Prostate gland (tissue), 2 donors: ENCODE data around the gene PRRG2. TPM values are rescaled to one million over a fixed set of nuclear protein-coding genes. Genes with fewer than 3 reads are reported as not detected.

Source experiments
- DNase-seq: peaks from one replicate; pipeline ENCODE4 v3.0.0-alpha.2; 2019; ENCODE audit warnings: low spot score
- H3K27ac ChIP-seq, 2 donors: fragments of 200-600 bp; sonication (generic); 2 replicates each; pipeline ENCODE4 v1.5.1; 2017 to 2019
- H3K27me3 ChIP-seq: fragments of 200-600 bp; sonication (generic); replicated peaks from 2 replicates; pipeline ENCODE4 v1.5.1; 2019; ENCODE audit not compliant: insufficient read depth
- H3K36me3 ChIP-seq, 2 donors: fragments of 200-600 bp; sonication (generic); 1 replicate in 1 of 2; 2 replicates in 1 of 2; pipeline versions ENCODE4 v1.5.1 to v1.8.1; 2017 to 2019
- H3K4me1 ChIP-seq: fragments of 200-600 bp; sonication (generic); replicated peaks from 2 replicates; pipeline ENCODE4 v1.5.1; 2019
- H3K4me3 ChIP-seq, 2 donors: fragments of 200-600 bp; sonication (generic); 2 replicates each; pipeline ENCODE4 v1.5.1; 2017 to 2019
- H3K9me3 ChIP-seq: fragments of 200-600 bp; sonication (generic); 2 replicates; pipeline ENCODE4 v1.5.1; 2017
- CTCF ChIP-seq, 4 experiments: fragments of 200-600 bp in 2 of 4; fragments of 450-650 bp in 2 of 4; sonication (generic) in 2 of 4; IDR thresholded peaks; 1 replicate in 3 of 4; 2 replicates in 1 of 4; pipeline ENCODE4 v1.5.1; 2016 to 2019; ENCODE audit warnings: antibody characterized with exemption in 4 of 4, mild to moderate bottlenecking in 2 of 4, moderate library complexity in 2 of 4
- POLR2A ChIP-seq: fragments of 450-650 bp; IDR thresholded peaks from one replicate; pipeline ENCODE4 v1.6.1; 2016; ENCODE audit warnings: antibody characterized with exemption, mild to moderate bottlenecking
- POLR2AphosphoS5 ChIP-seq: sonication (generic); formaldehyde crosslinking; IDR thresholded peaks from one replicate; pipeline ENCODE4 v1.6.1; 2017; ENCODE audit warnings: antibody characterized with exemption
- WGBS: methylation state at CpG from one replicate; pipeline ENCODE4 v1.1.5; 2018; 5-methylcytosine and 5-hydroxymethylcytosine counted together
- intact Hi-C: fragments of 100-400 bp; cut with DNase I; formaldehyde crosslinking; loops from one replicate; pipeline ENCODE4 v1.14.2; 2022
- total RNA-seq, 2 donors: library from RNA; depleted of rRNA; stranded (reverse); fragments of >200 nt; gene quantifications; one replicate each; pipeline ENCODE4 v1.1.0, GENCODE V29; 2016

PRRG2 gene
- total RNA-seq, 2 donors from 2014 or later, result 8.1 to 22.5 TPM

- no peak overlapping the region for H3K4me3 ChIP-seq
- 81% methylated on average over 18 of the region's 18 CpGs for WGBS
- H3K36me3 ChIP-seq, result no peaks in the 10 kb centered on the region
- H3K9me3 ChIP-seq, result no peaks in the 10 kb centered on the region
- no peak overlapping the region for H3K27ac ChIP-seq
- no peak for TF ChIP-seq POLR2AphosphoS5
- TF ChIP-seq CTCF (IDR thresholded peaks at IDR 0.05), result no peak
- TF ChIP-seq POLR2A, result no peak
- no peak for DNase-seq
- no peaks in the 10 kb centered on the region for H3K4me1 ChIP-seq
- intact Hi-C loops, result no loop called here
- no peaks in the 10 kb centered on the region for H3K27me3 ChIP-seq
Measured at GRCh38 chr19:49588365-49589122, 7.4 kb downstream of the PRRG2 start.

GRCh38 chr19:49589502-49589905, 8.4 kb downstream of the PRRG2 start:
- H3K4me3 ChIP-seq, result peak overlapping the region in 1 of 2 donors; percentile 89
- 49% methylated on average over 5 of the region's 5 CpGs for WGBS
- peaks cover 3% of the 10 kb centered on the region for H3K4me1 ChIP-seq
- no peaks in the 10 kb centered on the region for H3K9me3 ChIP-seq
- intact Hi-C loops, result no loop called here
- H3K27ac ChIP-seq, result peak overlapping the region; percentile 91 to 93
- H3K36me3 ChIP-seq, result peaks cover under 1 to 3% of the 10 kb centered on the region in 2 donors
- TF ChIP-seq POLR2A (no peak), CTCF (IDR thresholded peaks at IDR 0.05) (no peak), POLR2AphosphoS5 (no peak)
- DNase-seq, result no peak
- H3K27me3 ChIP-seq, result no peaks in the 10 kb centered on the region

- under 1% methylated on average over 58 of the region's 58 CpGs for WGBS
- peaks cover 3% of the 10 kb centered on the region for H3K4me1 ChIP-seq
- peaks cover 9 to 11% of the 10 kb centered on the region in 2 donors for H3K36me3 ChIP-seq
- intact Hi-C loops, result loop anchor here (5.0 kb wide), 1 partner anchor 87 kb away; the partner anchor contains the start of gene PRMT1
- peak; percentile 98 for DNase-seq
- no peaks in the 10 kb centered on the region for H3K27me3 ChIP-seq
- peak overlapping the region; percentile 87 to 89 for H3K4me3 ChIP-seq
- H3K9me3 ChIP-seq, result no peaks in the 10 kb centered on the region
- peak overlapping the region; percentile 91 to 93 for H3K27ac ChIP-seq
- TF ChIP-seq POLR2A (peak; percentile 75), CTCF (IDR thresholded peaks at IDR 0.05) (peak in 1 of 4 experiments; percentile 21), POLR2AphosphoS5 (peak; percentile 88)
Measured at GRCh38 chr19:49590071-49590970, 9.2 kb downstream of the PRRG2 start.

- TF ChIP-seq CTCF (IDR thresholded peaks at IDR 0.05) (peak in 1 of 4 experiments; percentile 1), POLR2A (no peak)
- intact Hi-C loops, result loop anchor here (5.0 kb wide), 1 partner anchor 86 kb away; the partner anchor contains the start of gene PRMT1
- no peaks in the 10 kb centered on the region for H3K27me3 ChIP-seq
- peaks cover 14 to 18% of the 10 kb centered on the region in 2 donors for H3K36me3 ChIP-seq
- peak within 1 kb of the TSS; percentile 91 to 93 for H3K27ac ChIP-seq
- H3K4me1 ChIP-seq, result peaks cover 3% of the 10 kb centered on the region
- H3K4me3 ChIP-seq, result peak within 1 kb of the TSS; percentile 87 to 89
- no peaks in the 10 kb centered on the region for H3K9me3 ChIP-seq
- DNase-seq, result peak; percentile 47
- under 1% methylated on average over 66 of the region's 66 CpGs for WGBS
Measured at GRCh38 chr19:49590971-49591730, 10.0 kb downstream of the PRRG2 start, which contains the start of gene PRR12. Gene PRR12 (plus strand): TSS chr19:49591182. CDS start chr19:49591655, 473 bp downstream.
